ENCODE measurements around the gene PDYN. TPM values are rescaled to one million over a fixed set of nuclear protein-coding genes. Genes with fewer than 3 reads are reported as not detected.

The PDYN gene
- total and polyA plus RNA-seq, 10 donors = not detected

DNA sequence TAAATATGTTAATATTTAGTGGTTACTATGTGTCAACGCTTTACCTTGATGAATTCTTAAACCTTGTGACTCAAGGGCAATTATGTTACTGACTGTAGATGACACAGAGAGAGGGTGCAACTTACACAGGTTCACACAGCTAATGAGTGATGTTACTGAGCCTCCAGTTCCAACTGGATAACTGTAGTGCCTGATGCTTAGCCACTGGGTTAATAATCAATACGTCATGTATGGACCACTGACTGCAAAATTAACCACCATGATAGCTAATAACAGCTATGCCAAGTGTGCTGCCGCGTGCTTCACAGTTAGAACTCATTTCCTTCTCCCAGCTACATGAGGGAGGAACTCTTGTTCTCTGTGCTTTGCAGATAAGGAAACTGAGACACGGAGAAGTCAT is 53.3 kb downstream of the PDYN start:
- TF ChIP-seq POLR2A (IDR thresholded peaks at IDR 0.05) (no peak), POLR2AphosphoS5 (IDR thresholded peaks at IDR 0.05) (no peak)
- TF ChIP-seq, protein P1, sequence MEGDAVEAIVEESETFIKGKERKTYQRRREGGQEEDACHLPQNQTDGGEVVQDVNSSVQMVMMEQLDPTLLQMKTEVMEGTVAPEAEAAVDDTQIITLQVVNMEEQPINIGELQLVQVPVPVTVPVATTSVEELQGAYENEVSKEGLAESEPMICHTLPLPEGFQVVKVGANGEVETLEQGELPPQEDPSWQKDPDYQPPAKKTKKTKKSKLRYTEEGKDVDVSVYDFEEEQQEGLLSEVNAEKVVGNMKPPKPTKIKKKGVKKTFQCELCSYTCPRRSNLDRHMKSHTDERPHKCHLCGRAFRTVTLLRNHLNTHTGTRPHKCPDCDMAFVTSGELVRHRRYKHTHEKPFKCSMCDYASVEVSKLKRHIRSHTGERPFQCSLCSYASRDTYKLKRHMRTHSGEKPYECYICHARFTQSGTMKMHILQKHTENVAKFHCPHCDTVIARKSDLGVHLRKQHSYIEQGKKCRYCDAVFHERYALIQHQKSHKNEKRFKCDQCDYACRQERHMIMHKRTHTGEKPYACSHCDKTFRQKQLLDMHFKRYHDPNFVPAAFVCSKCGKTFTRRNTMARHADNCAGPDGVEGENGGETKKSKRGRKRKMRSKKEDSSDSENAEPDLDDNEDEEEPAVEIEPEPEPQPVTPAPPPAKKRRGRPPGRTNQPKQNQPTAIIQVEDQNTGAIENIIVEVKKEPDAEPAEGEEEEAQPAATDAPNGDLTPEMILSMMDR (IDR thresholded peaks at IDR 0.05 in 8 of 11, conservative IDR thresholded peaks at IDR 0.05 in 3 of 11) = no peak
- Histone ChIP-seq H3K27me3 (replicated peaks in 1 of 7) (peaks cover 0 to 19% (median 0%) of the 10 kb centered on the region in 7 donors), H3K27ac (no peak overlapping the region), H3K4me1 (peaks cover 0 to 36% (median 14%) of the 10 kb centered on the region in 6 donors), H3K36me3 (peaks cover 0 to 44% (median 9%) of the 10 kb centered on the region in 6 donors), H3K4me3 (no peak overlapping the region), H3K9me3 (no peaks in the 10 kb centered on the region)
- WGBS, 5 donors = 50 to 70% (median 69%) methylated on average over 4 to 5 of the region's 5 CpGs
- intact Hi-C loops (cut with DNase I; ENCODE audit: low total_unique reads) = no loop called here
- DNase-seq = no peak

DNA sequence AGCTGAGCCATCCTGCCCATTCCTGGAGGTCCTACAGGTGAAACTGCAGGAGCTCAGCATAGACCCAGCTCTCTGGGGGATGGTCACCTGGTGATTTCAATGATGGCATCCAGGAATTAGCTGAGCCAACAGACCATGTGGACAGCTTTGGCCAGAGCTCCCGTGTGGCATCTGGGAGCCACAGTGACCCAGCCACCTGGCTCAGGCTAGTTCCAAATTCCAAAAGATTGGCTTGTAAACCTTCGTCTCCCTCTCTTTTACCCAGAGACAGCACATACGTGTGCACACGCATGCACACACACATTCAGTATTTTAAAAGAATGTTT is 54.6 kb downstream of the PDYN start:
- Histone ChIP-seq H3K4me1 (peaks cover 0 to 22% (median 8%) of the 10 kb centered on the region in 6 donors), H3K27me3 (replicated peaks in 1 of 7) (peaks cover 0 to 10% (median 0%) of the 10 kb centered on the region in 7 donors), H3K36me3 (peaks cover 0 to 57% (median 14%) of the 10 kb centered on the region in 6 donors), H3K4me3 (no peak overlapping the region), H3K27ac (no peak overlapping the region), H3K9me3 (no peaks in the 10 kb centered on the region)
- intact Hi-C loops (cut with DNase I; ENCODE audit: low total_unique reads) = no loop called here
- TF ChIP-seq POLR2A (IDR thresholded peaks at IDR 0.05) (no peak), POLR2AphosphoS5 (IDR thresholded peaks at IDR 0.05) (no peak)
- TF ChIP-seq, protein P1 (IDR thresholded peaks at IDR 0.05 in 8 of 11, conservative IDR thresholded peaks at IDR 0.05 in 3 of 11) = no peak
- 89 to 95% (median 92%) methylated on average over 4 of the region's 4 CpGs for WGBS, 5 donors
- DNase-seq = no peak

DNA sequence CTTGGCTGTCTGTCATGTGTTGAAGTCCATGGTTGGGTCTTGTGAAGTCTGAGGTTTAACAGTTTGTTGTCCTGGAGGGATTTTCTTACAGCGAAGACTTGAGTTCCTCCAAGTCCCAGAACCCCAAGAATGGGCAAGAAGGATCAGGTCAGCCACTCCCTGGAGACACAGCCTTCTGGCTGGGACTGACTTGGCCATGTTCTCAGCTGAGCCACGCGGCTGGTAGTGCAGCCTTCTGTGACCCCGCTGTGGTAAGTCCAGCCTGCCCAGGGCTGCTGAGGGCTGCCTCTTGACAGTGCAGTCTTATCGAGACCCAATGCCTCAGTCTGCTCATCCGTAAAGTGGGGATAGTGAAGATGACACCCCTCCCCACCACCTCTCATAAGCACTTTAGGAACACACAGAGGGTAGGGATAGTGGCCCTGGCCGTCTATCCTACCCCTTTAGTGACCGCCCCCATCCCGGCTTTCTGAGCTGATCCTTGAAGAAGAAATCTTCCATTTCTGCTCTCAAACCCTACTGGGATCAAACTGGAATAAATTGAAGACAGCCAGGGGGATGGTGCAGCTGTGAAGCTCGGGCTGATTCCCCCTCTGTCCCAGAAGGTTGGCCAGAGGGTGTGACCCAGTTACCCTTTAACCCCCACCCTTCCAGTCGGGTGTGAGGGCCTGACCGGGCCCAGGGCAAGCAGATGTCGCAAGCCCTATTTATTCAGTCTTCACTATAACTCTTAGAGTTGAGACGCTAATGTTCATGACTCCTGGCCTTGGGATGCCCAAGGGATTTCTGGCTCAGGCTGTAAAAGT is 55.2 kb downstream of the PDYN start:
- H3K36me3 ChIP-seq = peaks cover 0 to 63% (median 14%) of the 10 kb centered on the region in 6 donors
- no peak overlapping the region for H3K27ac ChIP-seq
- H3K4me3 ChIP-seq = no peak overlapping the region
- TF ChIP-seq POLR2A (IDR thresholded peaks at IDR 0.05) = no peak
- TF ChIP-seq POLR2AphosphoS5 (IDR thresholded peaks at IDR 0.05) = no peak
- TF ChIP-seq, protein P1 (IDR thresholded peaks at IDR 0.05 in 8 of 11, conservative IDR thresholded peaks at IDR 0.05 in 3 of 11) = no peak
- intact Hi-C loops (cut with DNase I; ENCODE audit: low total_unique reads) = no loop called here
- no peak for DNase-seq
- WGBS, 5 donors = 85 to 91% (median 87%) methylated on average over 13 to 14 of the region's 14 CpGs
- peaks cover 0 to 17% (median 6%) of the 10 kb centered on the region in 6 donors for H3K4me1 ChIP-seq
- H3K27me3 ChIP-seq (replicated peaks in 1 of 7) = peaks cover 0 to 6% (median 0%) of the 10 kb centered on the region in 7 donors
- no peaks in the 10 kb centered on the region for H3K9me3 ChIP-seq

DNA sequence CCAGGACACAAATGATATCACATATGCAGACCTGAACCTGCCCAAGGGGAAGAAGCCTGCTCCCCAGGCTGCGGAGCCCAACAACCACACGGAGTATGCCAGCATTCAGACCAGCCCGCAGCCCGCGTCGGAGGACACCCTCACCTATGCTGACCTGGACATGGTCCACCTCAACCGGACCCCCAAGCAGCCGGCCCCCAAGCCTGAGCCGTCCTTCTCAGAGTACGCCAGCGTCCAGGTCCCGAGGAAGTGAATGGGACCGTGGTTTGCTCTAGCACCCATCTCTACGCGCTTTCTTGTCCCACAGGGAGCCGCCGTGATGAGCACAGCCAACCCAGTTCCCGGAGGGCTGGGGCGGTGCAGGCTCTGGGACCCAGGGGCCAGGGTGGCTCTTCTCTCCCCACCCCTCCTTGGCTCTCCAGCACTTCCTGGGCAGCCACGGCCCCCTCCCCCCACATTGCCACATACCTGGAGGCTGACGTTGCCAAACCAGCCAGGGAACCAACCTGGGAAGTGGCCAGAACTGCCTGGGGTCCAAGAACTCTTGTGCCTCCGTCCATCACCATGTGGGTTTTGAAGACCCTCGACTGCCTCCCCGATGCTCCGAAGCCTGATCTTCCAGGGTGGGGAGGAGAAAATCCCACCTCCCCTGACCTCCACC is 56.4 kb downstream of the PDYN start:
- H3K9me3 ChIP-seq = no peaks in the 10 kb centered on the region
- DNase-seq = no peak
- H3K4me3 ChIP-seq = no peak overlapping the region
- peaks cover 0 to 75% (median 14%) of the 10 kb centered on the region in 6 donors for H3K36me3 ChIP-seq
- TF ChIP-seq POLR2AphosphoS5 (IDR thresholded peaks at IDR 0.05) = peak in 1 of 3 donors; percentile 41
- no peak for TF ChIP-seq POLR2A (IDR thresholded peaks at IDR 0.05)
- H3K4me1 ChIP-seq = peaks cover 0 to 13% (median 6%) of the 10 kb centered on the region in 6 donors
- 79 to 93% (median 86%) methylated on average over 13 to 25 of the region's 25 CpGs for WGBS, 5 donors
- H3K27me3 ChIP-seq (replicated peaks in 1 of 7) = peaks cover 0 to 14% (median 0%) of the 10 kb centered on the region in 7 donors
- intact Hi-C loops (cut with DNase I; ENCODE audit: low total_unique reads) = no loop called here
- peak overlapping the region in 1 of 8 donors; percentile 9 for H3K27ac ChIP-seq

Data from spleen (tissue), 11 donors.